OCI-LY7 (cell line): ENCODE data around the gene SRSF4. TPM values are rescaled to one million over a fixed set of nuclear protein-coding genes. Genes with fewer than 3 reads are reported as not detected.

Experiments used
- BruUV-seq: library from RNA; stranded (reverse); fragments of 400-500 nt; replicated peaks from 2 replicates; lab custom pipeline; 2021; lab: Mats Ljungman, UMichigan
- CTCF ChIA-PET: fragments of 300-600 bp; sonication (Branson Sonifier 250); formaldehyde crosslinking; loops from one replicate; lab custom pipeline; 2022; ENCODE audit warnings: antibody characterized with exemption; ENCODE audit not compliant: unreplicated experiment; lab: Charles Lee
- POLR2A ChIA-PET: fragments of 300-600 bp; sonication (Branson Sonifier 250); formaldehyde crosslinking; loops from one replicate; lab custom pipeline; 2022; ENCODE audit warnings: antibody characterized with exemption; lab: Charles Lee
- DNase-seq: peaks from one replicate; pipeline ENCODE4 v3.0.0-alpha.2; 2015; ENCODE audit warnings: low spot score
- H2AFZ ChIP-seq: fragments of 200-600 bp; sonication (generic), shearing (Covaris generic); 2 replicates; pipeline ENCODE4 v1.6.1; 2014; ENCODE audit warnings: mild to moderate bottlenecking, antibody characterized with exemption, low read length, moderate library complexity
- H3K27ac ChIP-seq: fragments of 200-600 bp; sonication (generic); 2 replicates; pipeline ENCODE4 v1.5.1; 2014; ENCODE audit warnings: mixed run types, low read depth, mild to moderate bottlenecking, moderate library complexity, low read length, inconsistent platforms; ENCODE audit not compliant: poor library complexity, severe bottlenecking
- H3K36me3 ChIP-seq: fragments of 200-600 bp; sonication (generic); 2 replicates; pipeline ENCODE4 v1.6.1; 2014; ENCODE audit warnings: mild to moderate bottlenecking, antibody characterized with exemption, low read length, moderate library complexity, mixed read lengths; ENCODE audit not compliant: insufficient read depth
- H3K4me1 ChIP-seq: fragments of 200-600 bp; sonication (generic); 2 replicates; pipeline ENCODE4 v1.5.1; 2014; ENCODE audit warnings: mild to moderate bottlenecking, low read length; ENCODE audit not compliant: insufficient read depth, poor library complexity, severe bottlenecking
- H3K4me2 ChIP-seq: fragments of 200-600 bp; sonication (generic); 2 replicates; pipeline ENCODE4 v1.6.1; 2014; ENCODE audit warnings: mild to moderate bottlenecking, low read length
- H3K4me3 ChIP-seq: fragments of 200-600 bp; sonication (generic); 2 replicates; pipeline ENCODE4 v1.5.1; 2014; ENCODE audit warnings: mild to moderate bottlenecking, low read depth, low read length; ENCODE audit not compliant: poor library complexity, severe bottlenecking
- H3K79me2 ChIP-seq: fragments of 200-600 bp; sonication (generic); 2 replicates; pipeline ENCODE4 v1.6.1; 2016; ENCODE audit warnings: low read depth, mild to moderate bottlenecking, low read length, moderate library complexity, mixed read lengths; ENCODE audit not compliant: insufficient read depth
- H3K9me2 ChIP-seq: fragments of 200-600 bp; sonication (generic); 2 replicates; pipeline ENCODE4 v1.6.1; 2016; ENCODE audit warnings: mild to moderate bottlenecking, low read length, mixed read lengths; ENCODE audit not compliant: insufficient read depth
- H3K9me3 ChIP-seq: fragments of 200-600 bp; sonication (generic); 2 replicates; pipeline ENCODE4 v1.6.1; 2014; ENCODE audit warnings: mild to moderate bottlenecking, mixed run types, low read length, mixed read lengths
- H4K20me1 ChIP-seq: fragments of 200-600 bp; sonication (generic); 2 replicates; pipeline ENCODE4 v1.6.1; 2014; ENCODE audit warnings: mild to moderate bottlenecking, antibody characterized with exemption, low read length, moderate library complexity, mixed read lengths; ENCODE audit not compliant: insufficient read depth
- EZH2phosphoT487 ChIP-seq: fragments of 200-600 bp; sonication (generic); IDR thresholded peaks from 2 replicates; pipeline ENCODE4 v1.6.1; 2018; ENCODE audit warnings: low read depth, borderline replicate concordance, mild to moderate bottlenecking, mixed run types, antibody characterized with exemption, low read length, moderate library complexity, mixed read lengths
- intact Hi-C: fragments of 100-400 bp; cut with micrococcal nuclease; formaldehyde crosslinking; loops from one replicate; pipeline ENCODE4 v1.10.0; 2022; ENCODE audit not compliant: unreplicated experiment
- total RNA-seq, 2 experiments: library from RNA; depleted of rRNA in 1 of 2; stranded (reverse); fragments of >200 nt in 1 of 2; shearing (Covaris generic) in 1 of 2; gene quantifications; 2 replicates each; pipeline ENCODE4 v1.2.3, GENCODE V29; 2014 to 2022
- TF ChIP-seq, protein P1 (sequence below): fragments of 200-600 bp; sonication (generic); conservative IDR thresholded peaks from 2 replicates; pipeline ENCODE4 v1.5.1; 2014; ENCODE audit warnings: mild to moderate bottlenecking, antibody characterized with exemption, low read length, moderate library complexity, mixed read lengths

The SRSF4 gene
- total RNA-seq, 2 experiments from 2014 or later = 52.8 to 122 TPM

DNA sequence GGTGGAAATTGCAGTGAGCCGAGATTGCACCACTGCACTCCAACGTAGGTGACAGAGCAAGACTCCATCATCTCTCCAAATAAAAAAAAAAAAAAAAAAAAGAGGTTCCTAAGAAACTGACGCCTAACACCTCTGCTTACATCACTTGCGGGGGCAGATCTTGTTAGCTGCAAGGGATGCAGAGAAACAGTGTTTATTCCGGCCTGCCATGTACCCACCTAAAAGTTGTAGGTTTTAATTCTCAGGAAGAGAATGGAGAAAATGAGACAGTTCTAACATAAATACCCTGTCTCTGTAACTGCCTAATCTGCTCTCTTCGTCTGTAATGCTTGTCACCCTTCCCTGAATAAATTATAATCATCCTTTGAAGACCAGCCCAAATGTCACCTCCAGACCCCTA lies 9.0 kb upstream of the SRSF4 start:
- no peak for TF ChIP-seq EZH2phosphoT487
- TF ChIP-seq, protein P1, sequence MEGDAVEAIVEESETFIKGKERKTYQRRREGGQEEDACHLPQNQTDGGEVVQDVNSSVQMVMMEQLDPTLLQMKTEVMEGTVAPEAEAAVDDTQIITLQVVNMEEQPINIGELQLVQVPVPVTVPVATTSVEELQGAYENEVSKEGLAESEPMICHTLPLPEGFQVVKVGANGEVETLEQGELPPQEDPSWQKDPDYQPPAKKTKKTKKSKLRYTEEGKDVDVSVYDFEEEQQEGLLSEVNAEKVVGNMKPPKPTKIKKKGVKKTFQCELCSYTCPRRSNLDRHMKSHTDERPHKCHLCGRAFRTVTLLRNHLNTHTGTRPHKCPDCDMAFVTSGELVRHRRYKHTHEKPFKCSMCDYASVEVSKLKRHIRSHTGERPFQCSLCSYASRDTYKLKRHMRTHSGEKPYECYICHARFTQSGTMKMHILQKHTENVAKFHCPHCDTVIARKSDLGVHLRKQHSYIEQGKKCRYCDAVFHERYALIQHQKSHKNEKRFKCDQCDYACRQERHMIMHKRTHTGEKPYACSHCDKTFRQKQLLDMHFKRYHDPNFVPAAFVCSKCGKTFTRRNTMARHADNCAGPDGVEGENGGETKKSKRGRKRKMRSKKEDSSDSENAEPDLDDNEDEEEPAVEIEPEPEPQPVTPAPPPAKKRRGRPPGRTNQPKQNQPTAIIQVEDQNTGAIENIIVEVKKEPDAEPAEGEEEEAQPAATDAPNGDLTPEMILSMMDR = no peak
- BruUV-seq = no TSS peak
- Histone ChIP-seq H3K27ac (no peak overlapping the region), H3K4me1 (no peaks in the 10 kb centered on the region), H2AFZ (no peak overlapping the region), H3K9me3 (no peaks in the 10 kb centered on the region), H3K79me2 (no peaks in the 10 kb centered on the region), H3K4me2 (no peak overlapping the region), H3K4me3 (no peak overlapping the region), H4K20me1 (no peaks in the 10 kb centered on the region), H3K9me2 (no peaks in the 10 kb centered on the region), H3K36me3 (peaks cover 12% of the 10 kb centered on the region; the same call in 1 of the 2 replicates)
- ChIA-PET CTCF (interaction anchor here (0.6 kb wide), 1 partner anchor 148 kb away, joined by 3 read pairs; no protein-coding TSS in a partner anchor), POLR2A (no interaction called here)
- intact Hi-C loops = no loop called here
- DNase-seq = no peak

DNA sequence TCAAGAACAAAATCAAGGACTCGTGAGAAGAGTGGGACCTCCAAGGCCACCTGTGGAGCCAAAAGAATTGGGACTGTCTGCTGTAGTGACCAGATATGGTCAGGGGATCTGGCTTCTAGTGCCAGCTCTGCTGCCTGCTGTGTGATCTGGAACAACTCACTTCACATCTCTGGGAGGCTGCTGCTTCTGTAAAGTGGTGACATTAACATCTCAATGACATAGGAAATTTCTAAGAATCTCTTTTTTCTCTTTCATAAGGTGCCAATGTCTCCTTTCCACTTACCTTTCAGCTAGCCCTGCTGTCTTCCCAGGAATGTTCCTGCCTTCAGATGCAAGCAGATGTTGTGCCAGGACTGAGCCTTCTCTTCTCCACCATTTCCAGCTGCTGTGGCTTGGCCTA lies 5.0 kb upstream of the SRSF4 start:
- DNase-seq = no peak
- Histone ChIP-seq H3K79me2 (no peaks in the 10 kb centered on the region), H3K4me1 (peaks cover 11% of the 10 kb centered on the region), H4K20me1 (no peaks in the 10 kb centered on the region), H3K9me3 (no peaks in the 10 kb centered on the region), H3K4me2 (no peak overlapping the region), H3K9me2 (no peaks in the 10 kb centered on the region), H3K36me3 (no peaks in the 10 kb centered on the region), H3K4me3 (no peak overlapping the region), H2AFZ (no peak overlapping the region), H3K27ac (no peak overlapping the region)
- ChIA-PET POLR2A (interaction anchor here (0.7 kb wide), 1 partner anchor 93 kb away, joined by 3 read pairs; no protein-coding TSS in a partner anchor), CTCF (no interaction called here)
- BruUV-seq = no TSS peak
- TF ChIP-seq, protein P1 = no peak
- TF ChIP-seq EZH2phosphoT487 = no peak
- intact Hi-C loops = no loop called here

DNA sequence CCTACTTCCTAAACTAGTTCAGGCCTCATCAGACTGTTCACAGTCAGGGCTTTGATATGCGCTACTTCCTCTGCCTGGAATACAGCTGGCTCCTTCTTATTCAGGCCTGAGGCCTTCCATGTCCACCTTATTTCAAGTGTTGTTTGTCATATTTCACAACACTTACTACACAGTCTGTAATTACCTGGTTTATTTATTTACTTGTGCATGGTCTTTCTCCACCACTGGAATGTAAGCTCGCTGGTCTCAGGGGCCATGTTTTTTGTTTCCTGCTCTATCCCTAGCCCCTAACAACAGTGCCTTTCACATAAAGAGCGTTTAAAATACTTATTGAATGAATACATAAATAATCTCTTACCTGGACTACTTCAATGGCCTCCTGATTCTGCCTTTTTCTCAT lies 4.6 kb upstream of the SRSF4 start:
- Histone ChIP-seq H3K4me3 (no peak overlapping the region), H3K4me2 (no peak overlapping the region), H3K9me3 (no peaks in the 10 kb centered on the region), H3K36me3 (no peaks in the 10 kb centered on the region), H4K20me1 (no peaks in the 10 kb centered on the region), H2AFZ (no peak overlapping the region), H3K9me2 (no peaks in the 10 kb centered on the region), H3K79me2 (peaks cover 4% of the 10 kb centered on the region; the same call in 1 of the 2 replicates), H3K27ac (no peak overlapping the region), H3K4me1 (peaks cover 11% of the 10 kb centered on the region)
- intact Hi-C loops = no loop called here
- no TSS peak for BruUV-seq
- POLR2A ChIA-PET = interaction anchor here (0.7 kb wide), 1 partner anchor 92 kb away, joined by 3 read pairs; no protein-coding TSS in a partner anchor
- DNase-seq = no peak
- CTCF ChIA-PET = no interaction called here
- TF ChIP-seq, protein P1 = no peak
- no peak for TF ChIP-seq EZH2phosphoT487
